HepG2 (cell line): ENCODE results near the gene UBE2Q2. TPM values are rescaled to one million over a fixed set of nuclear protein-coding genes. Genes with fewer than 3 reads are reported as not detected.

Experiments
- ATAC-seq: fragments of 200-7000 bp; cut with Tn5 transposase; 3 replicates; pipeline ENCODE4 v1.9.1; 2020; ENCODE audit warnings: mild to moderate bottlenecking, moderate library complexity
- BruUV-seq: library from RNA; stranded (reverse); fragments of 400-500 nt; replicated peaks from 2 replicates; lab custom pipeline; 2021; lab: Mats Ljungman, UMichigan
- CTCF ChIA-PET: fragments of 300-600 bp; formaldehyde crosslinking; extraction: SDS; loops from one replicate; lab custom pipeline; 2021; ENCODE audit warnings: low total read pairs, inconsistent platforms, low intra/inter-chr PET ratio; lab: Yijun Ruan, JAX
- POLR2A ChIA-PET: fragments of 350-600 bp; sonication (Branson Sonifier 250); formaldehyde crosslinking; loops from one replicate; lab custom pipeline; 2020; ENCODE audit warnings: antibody characterized with exemption, inconsistent platforms; lab: Yijun Ruan, JAX
- DNase-seq: peaks from one replicate; pipeline ENCODE4 v3.0.0-alpha.2; 2015; ENCODE audit warnings: low spot score
- FAIRE-seq: peaks from 3 replicates; lab custom pipeline; 2011; peaks lifted over from hg19 to GRCh38; lab: Jason Lieb, UNC
- H2AFZ ChIP-seq: one replicate; pipeline ENCODE4 v1.6.1; 2011; ENCODE audit warnings: low read length, inconsistent platforms
- H3K27ac ChIP-seq: fragments of 300-600 bp; 3 replicates; pipeline ENCODE4 v1.8.0; 2011; ENCODE audit warnings: mixed run types, mild to moderate bottlenecking, mixed read lengths, low read length, inconsistent platforms; ENCODE audit not compliant: insufficient read depth; ENCODE audit errors: extremely low read length
- H3K27me3 ChIP-seq, 2 experiments: fragments of 200-600 bp in 1 of 2; 2 replicates in 1 of 2; 3 replicates in 1 of 2; pipeline versions ENCODE4 v1.6.0 to v1.8.0; 2011; ENCODE audit warnings: low read length in 2 of 2, mild to moderate bottlenecking in 2 of 2, moderate library complexity in 2 of 2, inconsistent platforms in 1 of 2; ENCODE audit not compliant: insufficient read depth in 2 of 2, control insufficient read depth in 1 of 2
- H3K36me3 ChIP-seq, 2 experiments: fragments of 200-600 bp in 1 of 2; replicated peaks in 1 of 2; 2 replicates in 1 of 2; 3 replicates in 1 of 2; pipeline versions ENCODE4 v1.5.1 to v1.8.0; 2011; ENCODE audit warnings: low read length in 2 of 2, inconsistent platforms in 1 of 2; ENCODE audit not compliant: insufficient read depth in 2 of 2, control insufficient read depth in 1 of 2
- H3K4me1 ChIP-seq: 2 replicates; pipeline ENCODE4 v1.5.1; 2012; ENCODE audit warnings: low read length, inconsistent platforms; ENCODE audit not compliant: insufficient read depth
- H3K4me2 ChIP-seq: 2 replicates; pipeline ENCODE4 v1.6.0; 2011; ENCODE audit warnings: low read depth, low read length, inconsistent platforms
- H3K4me3 ChIP-seq, 3 experiments: fragments of 200-600 bp in 1 of 3; sonication (generic), shearing (Covaris generic) in 1 of 3; replicated peaks in 1 of 3; 2 replicates each; pipeline ENCODE4 v1.5.1; 2011 to 2016; ENCODE audit warnings: low read length in 3 of 3, inconsistent platforms in 2 of 3, low read depth in 2 of 3, mild to moderate bottlenecking in 2 of 3, control low read depth in 1 of 3, mixed read lengths in 1 of 3; ENCODE audit not compliant: insufficient read depth in 1 of 3
- H3K79me2 ChIP-seq: one replicate; pipeline ENCODE4 v1.6.1; 2011; ENCODE audit warnings: low read length, inconsistent platforms; ENCODE audit not compliant: insufficient read depth
- H3K9ac ChIP-seq: 2 replicates; pipeline ENCODE4 v1.6.0; 2011; ENCODE audit warnings: mild to moderate bottlenecking, low read depth, low read length, inconsistent platforms; ENCODE audit not compliant: insufficient read depth
- H3K9me3 ChIP-seq: 2 replicates; pipeline ENCODE4 v1.5.1; 2012; ENCODE audit warnings: mild to moderate bottlenecking, low read length
- H4K20me1 ChIP-seq: 2 replicates; pipeline ENCODE4 v1.6.0; 2011; ENCODE audit warnings: inconsistent platforms, mild to moderate bottlenecking, low read length, moderate library complexity; ENCODE audit not compliant: insufficient read depth
- AHR ChIP-seq: IDR thresholded peaks from 2 replicates; pipeline ENCODE4 v1.6.1; 2018; ENCODE audit warnings: missing genetic modification reagents, missing compliant biosample characterization
- AKNA ChIP-seq: sonication (generic); formaldehyde crosslinking; IDR thresholded peaks from 2 replicates; pipeline ENCODE4 v1.4.0; 2020; ENCODE audit warnings: missing genetic modification reagents, borderline replicate concordance
- ATF6 ChIP-seq: sonication (generic); formaldehyde crosslinking; conservative IDR thresholded peaks from 2 replicates; pipeline ENCODE4 v1.4.0; 2020; ENCODE audit warnings: missing genetic modification reagents
- MYC ChIP-seq: sonication (generic); formaldehyde crosslinking; IDR thresholded peaks from 2 replicates; pipeline ENCODE4 v1.9.0; 2021; ENCODE audit warnings: missing genetic modification reagents, borderline replicate concordance
- MYNN ChIP-seq: sonication (generic); formaldehyde crosslinking; IDR thresholded peaks from 2 replicates; pipeline ENCODE4 v1.4.0; 2020; ENCODE audit warnings: mild to moderate bottlenecking, low read depth, missing genetic modification reagents
- REXO4 ChIP-seq: sonication (generic); formaldehyde crosslinking; IDR thresholded peaks from 2 replicates; pipeline ENCODE4 v1.8.0; 2022; ENCODE audit warnings: missing genetic modification reagents, mild to moderate bottlenecking, borderline replicate concordance
- TRAFD1 ChIP-seq: sonication (generic); formaldehyde crosslinking; IDR thresholded peaks from 2 replicates; pipeline ENCODE4 v1.5.1; 2020; ENCODE audit warnings: missing genetic modification reagents, mild to moderate bottlenecking, borderline replicate concordance
- ZFX ChIP-seq: sonication (generic); formaldehyde crosslinking; IDR thresholded peaks from 2 replicates; pipeline ENCODE4 v1.4.0; 2020; ENCODE audit warnings: mild to moderate bottlenecking, low read depth, missing genetic modification reagents, moderate library complexity
- ZNF766 ChIP-seq: sonication (generic); formaldehyde crosslinking; IDR thresholded peaks from 2 replicates; pipeline ENCODE4 v1.5.0; 2020; ENCODE audit warnings: missing genetic modification reagents, borderline replicate concordance
- ZNF841 ChIP-seq: sonication (generic); formaldehyde crosslinking; IDR thresholded peaks from 2 replicates; pipeline ENCODE4 v1.8.1; 2023; ENCODE audit warnings: missing genetic modification reagents, borderline replicate concordance
- WGBS: methylation state at CpG from one replicate; pipeline ENCODE4 v1.1.6; 2017; ENCODE audit warnings: low lambda C conversion rate; 5-methylcytosine and 5-hydroxymethylcytosine counted together
- in situ Hi-C: cut with HindIII; loops from 2 replicates; pipeline ENCODE4 v1.10.0; 2017; ENCODE audit warnings: low pct_unique_long_range_greater_than_20kb; ENCODE audit not compliant: extremely low pct_ligation_motif_present
- intact Hi-C: fragments of 100-400 bp; cut with micrococcal nuclease; formaldehyde crosslinking; loops from one replicate; pipeline ENCODE4 v1.10.0; 2022; ENCODE audit not compliant: unreplicated experiment
- polyA plus RNA-seq, 8 experiments: library from polyadenylated mRNA; depleted of rRNA in 3 of 8; stranded (reverse) in 7 of 8; unstranded in 1 of 8; fragments of >200 nt; fragmentation: Illumina TruSeq in 4 of 8; extraction: Trizol in 4 of 8; gene quantifications; 2 replicates each; pipeline versions ENCODE4 v1.2.1 to v1.2.3, GENCODE V29; 2011 to 2016; ENCODE audit warnings: low read depth in 4 of 8, missing spikeins in 1 of 8, mixed read lengths in 1 of 8; ENCODE audit not compliant: insufficient read depth in 1 of 8
- total RNA-seq, 5 experiments: library from RNA; depleted of rRNA; stranded (reverse); fragments of >200 nt; fragmentation: Illumina TruSeq; extraction: Trizol; gene quantifications; 2 replicates each; pipeline ENCODE4 v1.2.3, GENCODE V29; 2016; ENCODE audit warnings: low read depth in 1 of 5

Gene UBE2Q2
- total and polyA plus RNA-seq, 2 of the 13 experiments (the other 11 are each of a cell fraction or from before 2014, with no cell fraction given), result 10.6 to 20.4 TPM

GRCh38 chr15:75925440-75925839 lies 82.2 kb downstream of the UBE2Q2 start (continued):
- no peak for TF ChIP-seq TRAFD1

- ATAC-seq (no peak), DNase-seq (no peak), FAIRE-seq (no peak)
- intact Hi-C loops (loop anchor here (10.0 kb wide), 1 partner anchor 202 kb away; a partner anchor contains a TSS), in situ Hi-C loops (loop anchor here (10.0 kb wide), 2 partner anchors 112 to 202 kb away; a partner anchor contains a TSS)
- no peaks in the 10 kb centered on the region for H3K9me3 ChIP-seq
- ChIA-PET CTCF (no interaction called here), POLR2A (no interaction called here)
- H3K36me3 ChIP-seq, result peaks cover 14 to 84% of the 10 kb centered on the region in 2 experiments
- H3K4me2 ChIP-seq, result no peak overlapping the region
- no peak overlapping the region for H3K27ac ChIP-seq
- no TSS peak for BruUV-seq
- H3K4me3 ChIP-seq, result no peak overlapping the region
- peaks cover 4% of the 10 kb centered on the region; the same call in 1 of the 2 replicates for H4K20me1 ChIP-seq
- 95% methylated on average over 3 of the region's 3 CpGs for WGBS
- no peaks in the 10 kb centered on the region for H3K4me1 ChIP-seq
- H3K27me3 ChIP-seq, result no peaks in the 10 kb centered on the region
- no peak overlapping the region for H3K9ac ChIP-seq
- no peak overlapping the region for H2AFZ ChIP-seq
- peaks cover 41% of the 10 kb centered on the region for H3K79me2 ChIP-seq
- no peak for TF ChIP-seq TRAFD1
- TF ChIP-seq ZFX (CRISPR knock-in tag), result no peak
- TF ChIP-seq ZNF766 (CRISPR knock-in tag), result no peak
- no peak for TF ChIP-seq AKNA (CRISPR knock-in tag)
- no peak for TF ChIP-seq MYC
- TF ChIP-seq REXO4 (CRISPR knock-in tag), result no peak
- no peak for TF ChIP-seq AHR
- no peak for TF ChIP-seq MYNN (CRISPR knock-in tag)
- no peak for TF ChIP-seq ATF6 (CRISPR knock-in tag)
- TF ChIP-seq ZNF841 (CRISPR knock-in tag), result no peak
Measured at GRCh38 chr15:75926931-75927330, 83.7 kb downstream of the UBE2Q2 start.
